ENCODE measurements around the gene ATP23.

ATP23 gene

DNA sequence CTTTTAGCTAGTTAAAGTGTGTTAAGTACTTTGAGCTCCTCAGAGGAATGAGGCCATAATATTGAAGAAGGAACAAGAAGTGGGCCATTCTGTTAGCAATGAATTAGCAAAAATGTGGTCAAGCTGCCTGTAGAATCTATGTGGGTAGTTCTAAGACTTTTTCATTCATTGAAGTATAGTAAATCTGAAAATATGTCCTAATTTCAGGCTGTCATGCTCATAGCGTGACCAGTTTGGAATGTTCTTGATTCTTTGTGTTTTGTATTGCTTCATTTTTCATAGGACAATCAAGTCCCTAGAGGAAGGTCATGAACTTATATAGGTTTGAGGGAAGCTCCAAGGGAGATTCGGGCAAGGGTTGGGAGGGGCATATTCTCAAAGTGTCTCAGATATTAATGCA, 11.4 kb downstream of the ATP23 start:
- Histone ChIP-seq H3K4me1 (ENCODE audit: insufficient read depth, low read length, severe bottlenecking) (no peaks in the 10 kb centered on the region), H3K79me2 (ENCODE audit: insufficient read depth, low read length) (no peaks in the 10 kb centered on the region), H3K36me3 (ENCODE audit: insufficient read depth, low read length) (peaks cover 82% of the 10 kb centered on the region)

DNA sequence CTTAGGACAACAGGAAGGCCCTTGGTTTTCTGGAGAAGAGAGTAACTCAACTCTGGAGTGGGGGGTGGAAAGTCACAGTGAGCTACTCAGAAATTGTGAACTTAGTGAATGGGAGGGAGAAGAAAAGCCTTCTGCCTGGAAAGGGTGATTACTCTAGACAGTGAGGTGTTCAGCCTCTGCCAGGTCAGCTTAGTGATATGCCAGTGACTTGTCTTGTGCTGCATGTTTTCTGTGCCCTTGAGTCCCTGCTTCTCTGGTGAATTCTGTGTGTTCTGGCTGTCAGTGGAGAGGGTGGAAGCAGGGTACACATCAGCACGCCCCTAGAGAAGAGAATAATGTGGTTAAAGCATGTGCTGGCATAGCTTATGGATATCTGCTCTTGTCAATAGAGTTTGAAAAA, 13.4 kb downstream of the ATP23 start:
- Histone ChIP-seq H3K36me3 (ENCODE audit: insufficient read depth, low read length) (peaks cover 79% of the 10 kb centered on the region), H3K27me3 (ENCODE audit: insufficient read depth, low read length) (no peaks in the 10 kb centered on the region)

More for the DNA sequence above, 11.4 kb downstream of the ATP23 start:
- Histone ChIP-seq H4K20me1 (ENCODE audit: insufficient read depth, low read length) (no peaks in the 10 kb centered on the region), H3K9me3 (ENCODE audit: low read length) (no peaks in the 10 kb centered on the region), H2AFZ (ENCODE audit: low read length) (no peak overlapping the region), H3K9ac (ENCODE audit: low read length) (no peak overlapping the region), H3F3A (ENCODE audit: insufficient read depth, low read length) (no peaks in the 10 kb centered on the region), H3K27me3 (ENCODE audit: insufficient read depth, low read length) (no peaks in the 10 kb centered on the region), H3K4me3 (ENCODE audit: low read depth, low read length, poor library complexity, severe bottlenecking) (no peak overlapping the region), H3K4me2 (ENCODE audit: low read length) (no peak overlapping the region), H3K9me2 (ENCODE audit: low read depth, low read length) (no peaks in the 10 kb centered on the region), H3K27ac (ENCODE audit: low read depth, low read length, poor library complexity, severe bottlenecking) (no peak overlapping the region)
- TF ChIP-seq, protein P1, sequence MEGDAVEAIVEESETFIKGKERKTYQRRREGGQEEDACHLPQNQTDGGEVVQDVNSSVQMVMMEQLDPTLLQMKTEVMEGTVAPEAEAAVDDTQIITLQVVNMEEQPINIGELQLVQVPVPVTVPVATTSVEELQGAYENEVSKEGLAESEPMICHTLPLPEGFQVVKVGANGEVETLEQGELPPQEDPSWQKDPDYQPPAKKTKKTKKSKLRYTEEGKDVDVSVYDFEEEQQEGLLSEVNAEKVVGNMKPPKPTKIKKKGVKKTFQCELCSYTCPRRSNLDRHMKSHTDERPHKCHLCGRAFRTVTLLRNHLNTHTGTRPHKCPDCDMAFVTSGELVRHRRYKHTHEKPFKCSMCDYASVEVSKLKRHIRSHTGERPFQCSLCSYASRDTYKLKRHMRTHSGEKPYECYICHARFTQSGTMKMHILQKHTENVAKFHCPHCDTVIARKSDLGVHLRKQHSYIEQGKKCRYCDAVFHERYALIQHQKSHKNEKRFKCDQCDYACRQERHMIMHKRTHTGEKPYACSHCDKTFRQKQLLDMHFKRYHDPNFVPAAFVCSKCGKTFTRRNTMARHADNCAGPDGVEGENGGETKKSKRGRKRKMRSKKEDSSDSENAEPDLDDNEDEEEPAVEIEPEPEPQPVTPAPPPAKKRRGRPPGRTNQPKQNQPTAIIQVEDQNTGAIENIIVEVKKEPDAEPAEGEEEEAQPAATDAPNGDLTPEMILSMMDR (IDR thresholded peaks at IDR 0.05; ENCODE audit: low read length): no peak
- TF ChIP-seq EZH2 (IDR thresholded peaks at IDR 0.05; ENCODE audit: borderline replicate concordance, low read length): no peak

DNA sequence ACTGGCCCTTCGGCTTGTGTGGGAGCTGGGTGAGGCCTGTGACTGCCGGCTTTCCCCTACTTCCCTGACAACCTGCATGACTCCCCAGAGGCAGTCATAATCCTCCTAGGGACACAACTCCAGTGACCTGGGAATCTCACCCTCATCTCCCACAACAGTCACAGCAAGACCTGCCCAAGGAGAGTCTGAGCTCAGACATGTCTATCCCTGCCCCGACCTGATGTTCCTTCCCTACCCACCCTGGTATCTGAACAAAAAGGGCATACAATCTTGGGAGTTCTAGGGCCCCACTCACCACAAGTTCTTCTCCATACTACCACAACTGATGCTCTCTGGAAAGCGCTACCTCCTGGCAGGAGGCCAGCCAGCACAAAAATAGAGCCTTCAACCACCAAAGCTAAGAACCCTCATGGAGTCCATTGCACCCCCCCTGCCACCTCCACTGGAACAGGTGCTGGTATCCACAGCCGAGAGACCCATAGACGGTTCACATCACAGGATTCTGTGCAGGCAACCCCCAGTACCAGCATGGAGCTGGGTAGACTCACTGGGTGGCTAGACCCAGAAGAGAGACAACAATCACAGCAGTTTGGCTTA, 16.8 kb downstream of the ATP23 start:
- Histone ChIP-seq H3K4me1 (ENCODE audit: insufficient read depth, low read length, severe bottlenecking) (no peaks in the 10 kb centered on the region), H2AFZ (ENCODE audit: low read length) (no peak overlapping the region), H3K79me2 (ENCODE audit: insufficient read depth, low read length) (no peaks in the 10 kb centered on the region), H4K20me1 (ENCODE audit: insufficient read depth, low read length) (no peaks in the 10 kb centered on the region), H3K4me2 (ENCODE audit: low read length) (no peak overlapping the region), H3K9me3 (ENCODE audit: low read length) (no peaks in the 10 kb centered on the region), H3K36me3 (ENCODE audit: insufficient read depth, low read length) (peaks cover 50% of the 10 kb centered on the region), H3F3A (ENCODE audit: insufficient read depth, low read length) (no peaks in the 10 kb centered on the region), H3K9me2 (ENCODE audit: low read depth, low read length) (no peaks in the 10 kb centered on the region), H3K9ac (ENCODE audit: low read length) (no peak overlapping the region), H3K4me3 (ENCODE audit: low read depth, low read length, poor library complexity, severe bottlenecking) (no peak overlapping the region), H3K27me3 (ENCODE audit: insufficient read depth, low read length) (no peaks in the 10 kb centered on the region), H3K27ac (ENCODE audit: low read depth, low read length, poor library complexity, severe bottlenecking) (no peak overlapping the region)
- TF ChIP-seq EZH2 (IDR thresholded peaks at IDR 0.05; ENCODE audit: borderline replicate concordance, low read length): no peak
- TF ChIP-seq, protein P1 (IDR thresholded peaks at IDR 0.05; ENCODE audit: low read length): no peak

More for the DNA sequence above, 13.4 kb downstream of the ATP23 start:
- Histone ChIP-seq H3K9ac (ENCODE audit: low read length) (no peak overlapping the region), H3K9me2 (ENCODE audit: low read depth, low read length) (no peaks in the 10 kb centered on the region), H3K27ac (ENCODE audit: low read depth, low read length, poor library complexity, severe bottlenecking) (no peak overlapping the region), H3K4me3 (ENCODE audit: low read depth, low read length, poor library complexity, severe bottlenecking) (no peak overlapping the region), H3K4me2 (ENCODE audit: low read length) (no peak overlapping the region), H4K20me1 (ENCODE audit: insufficient read depth, low read length) (no peaks in the 10 kb centered on the region), H3K4me1 (ENCODE audit: insufficient read depth, low read length, severe bottlenecking) (no peaks in the 10 kb centered on the region), H3K9me3 (ENCODE audit: low read length) (no peaks in the 10 kb centered on the region), H3F3A (ENCODE audit: insufficient read depth, low read length) (no peaks in the 10 kb centered on the region), H3K79me2 (ENCODE audit: insufficient read depth, low read length) (no peaks in the 10 kb centered on the region), H2AFZ (ENCODE audit: low read length) (no peak overlapping the region)
- no peak for TF ChIP-seq EZH2 (IDR thresholded peaks at IDR 0.05; ENCODE audit: borderline replicate concordance, low read length)
- TF ChIP-seq, protein P1 (IDR thresholded peaks at IDR 0.05; ENCODE audit: low read length): no peak

All from OCI-LY1 (cell line).